Uterus (tissue), 4 donors: ENCODE results near the gene ZNF335. TPM values are rescaled to one million over a fixed set of nuclear protein-coding genes. Genes with fewer than 3 reads are reported as not detected.

Experiments
- DNase-seq, 2 donors: peaks; one replicate each; pipeline ENCODE4 v3.0.0-alpha.2; 2019 to 2020
- H3K27ac ChIP-seq, 2 donors: fragments of 200-600 bp; sonication (generic); 1 replicate in 1 of 2; 2 replicates in 1 of 2; pipeline ENCODE4 v1.5.1; 2016 to 2018
- H3K27me3 ChIP-seq, 2 donors: fragments of 200-600 bp; sonication (generic); one replicate each; pipeline ENCODE4 v1.5.1; 2018 to 2019; ENCODE audit warnings: control low read depth in 1 of 2
- H3K36me3 ChIP-seq, 2 donors: fragments of 200-600 bp; sonication (generic); one replicate each; pipeline ENCODE4 v1.5.1; 2019; ENCODE audit warnings: control low read depth in 1 of 2
- H3K4me1 ChIP-seq, 2 donors: fragments of 200-600 bp; sonication (generic); one replicate each; pipeline ENCODE4 v1.5.1; 2018 to 2019; ENCODE audit warnings: control low read depth in 1 of 2
- H3K4me3 ChIP-seq, 2 donors: fragments of 200-600 bp; sonication (generic); 1 replicate in 1 of 2; 2 replicates in 1 of 2; pipeline ENCODE4 v1.5.1; 2018 to 2019; ENCODE audit warnings: mild to moderate bottlenecking in 1 of 2
- H3K9me3 ChIP-seq, 2 donors: fragments of 200-600 bp; sonication (generic); one replicate each; pipeline ENCODE4 v1.5.1; 2019; ENCODE audit warnings: control low read depth in 1 of 2
- CTCF ChIP-seq, 4 experiments: fragments of 200-600 bp in 2 of 4; fragments of 450-650 bp in 2 of 4; sonication (generic) in 2 of 4; IDR thresholded peaks; one replicate each; pipeline ENCODE4 v1.5.1; 2016 to 2019; ENCODE audit warnings: antibody characterized with exemption in 4 of 4, mild to moderate bottlenecking in 2 of 4, moderate library complexity in 1 of 4
- POLR2A ChIP-seq, 2 donors: fragments of 450-650 bp; IDR thresholded peaks; one replicate each; pipeline ENCODE4 v1.6.1; 2016; ENCODE audit warnings: antibody characterized with exemption in 2 of 2, mild to moderate bottlenecking in 1 of 2, moderate library complexity in 1 of 2
- intact Hi-C: fragments of 100-400 bp; cut with DNase I; formaldehyde crosslinking; loops from one replicate; pipeline ENCODE4 v1.15.1; 2023; ENCODE audit warnings: low total_unique reads
- total RNA-seq, 4 donors: library from RNA; depleted of rRNA in 3 of 4; stranded (reverse); fragments of >200 nt in 3 of 4; gene quantifications; one replicate each; pipeline versions ENCODE4 v1.1.0 to v1.2.4, GENCODE V29; 2014 to 2023
- donor health status: DM: yes; HTN: yes; CAD: no.

ZNF335 gene
- total RNA-seq, 4 donors from 2014 or later, result 14.9 to 40.0 (median 29.0) TPM

DNA sequence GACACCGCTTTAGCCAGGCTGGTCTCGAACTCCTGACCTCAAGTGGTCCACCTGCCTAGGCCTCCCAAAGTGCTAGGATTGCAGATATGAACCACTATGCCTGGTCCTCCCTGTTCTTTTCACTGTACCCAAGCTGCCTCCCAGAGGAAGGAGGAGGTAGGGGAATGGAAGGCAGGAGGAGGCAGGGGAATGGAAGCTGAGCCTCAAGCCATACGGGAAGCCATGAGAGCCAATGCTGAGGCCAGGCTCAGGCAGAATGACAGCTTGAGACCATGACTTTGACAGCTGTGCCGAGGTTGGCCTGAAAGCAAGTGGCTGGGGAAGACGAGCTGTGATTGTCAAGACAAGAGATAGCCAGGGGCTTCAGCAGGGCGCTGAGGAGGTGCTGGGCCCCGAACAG is 13.6 kb upstream of the ZNF335 start:
- Histone ChIP-seq H3K36me3 (no peaks in the 10 kb centered on the region), H3K4me3 (no peak overlapping the region), H3K27ac (no peak overlapping the region), H3K9me3 (no peaks in the 10 kb centered on the region), H3K27me3 (peaks cover 0 to 9% of the 10 kb centered on the region in 2 donors), H3K4me1 (no peaks in the 10 kb centered on the region)
- TF ChIP-seq POLR2A (IDR thresholded peaks at IDR 0.05) (no peak), CTCF (IDR thresholded peaks at IDR 0.05) (no peak)
- intact Hi-C loops, result no loop called here
- DNase-seq, result no peak

DNA sequence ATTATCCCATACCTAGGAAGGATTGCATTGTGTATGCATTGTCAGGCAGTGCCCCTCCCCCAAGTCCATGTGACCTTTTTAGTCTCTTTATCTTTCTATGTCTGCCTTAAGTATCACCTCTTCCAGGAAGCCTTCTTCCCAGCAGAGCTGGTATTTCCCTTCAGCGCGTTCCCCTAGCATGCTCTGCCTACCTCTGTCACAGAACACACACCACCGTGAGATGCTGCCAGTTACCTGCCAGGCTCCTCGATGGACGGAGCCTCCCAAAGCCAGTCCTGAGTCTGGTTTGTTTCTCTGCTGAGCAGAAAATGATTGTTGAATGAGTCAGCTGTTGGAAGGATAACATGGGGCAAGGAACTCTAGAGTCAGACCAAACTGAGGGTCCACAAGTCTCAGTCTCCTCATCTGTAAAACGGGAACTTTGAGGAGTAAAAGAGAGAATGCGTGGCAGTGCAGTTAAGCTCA is 11.3 kb upstream of the ZNF335 start:
- intact Hi-C loops, result no loop called here
- Histone ChIP-seq H3K9me3 (no peaks in the 10 kb centered on the region), H3K4me1 (no peaks in the 10 kb centered on the region), H3K36me3 (no peaks in the 10 kb centered on the region), H3K27ac (no peak overlapping the region), H3K4me3 (no peak overlapping the region), H3K27me3 (peaks cover 0 to 3% of the 10 kb centered on the region in 2 donors)
- no peak for DNase-seq
- TF ChIP-seq POLR2A (IDR thresholded peaks at IDR 0.05) (no peak), CTCF (IDR thresholded peaks at IDR 0.05) (no peak)

DNA sequence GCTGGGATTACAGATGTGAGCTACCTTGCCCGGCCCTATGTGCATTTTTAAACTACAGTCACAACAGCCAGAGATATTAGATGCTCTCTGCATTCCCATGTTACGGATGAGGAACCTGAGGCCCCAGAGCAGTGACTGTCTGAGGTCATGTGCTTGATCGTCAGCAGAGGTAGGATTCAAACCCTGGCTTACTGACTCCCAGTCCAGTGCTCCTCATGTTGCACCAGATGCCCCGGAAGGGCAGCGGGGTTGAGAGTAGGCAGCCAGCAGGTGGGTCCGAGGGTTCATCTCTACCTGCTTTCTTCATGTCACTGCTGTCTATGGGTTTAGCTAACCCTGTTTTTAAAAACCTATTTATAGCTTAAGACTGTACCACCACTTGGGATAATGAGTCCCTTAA is 9.3 kb upstream of the ZNF335 start:
- intact Hi-C loops, result no loop called here
- no peak overlapping the region for H3K27ac ChIP-seq
- TF ChIP-seq POLR2A (IDR thresholded peaks at IDR 0.05) (no peak), CTCF (IDR thresholded peaks at IDR 0.05) (no peak)
- H3K9me3 ChIP-seq, result no peaks in the 10 kb centered on the region
- no peaks in the 10 kb centered on the region for H3K4me1 ChIP-seq
- no peak overlapping the region for H3K4me3 ChIP-seq
- DNase-seq, result no peak
- no peaks in the 10 kb centered on the region for H3K27me3 ChIP-seq
- no peaks in the 10 kb centered on the region for H3K36me3 ChIP-seq

- H3K36me3 ChIP-seq, result no peaks in the 10 kb centered on the region
- intact Hi-C loops, result no loop called here
- no peak for DNase-seq
- no peaks in the 10 kb centered on the region for H3K9me3 ChIP-seq
- no peaks in the 10 kb centered on the region for H3K4me1 ChIP-seq
- H3K4me3 ChIP-seq, result no peak overlapping the region
- TF ChIP-seq CTCF (IDR thresholded peaks at IDR 0.05), result no peak
- TF ChIP-seq POLR2A (IDR thresholded peaks at IDR 0.05), result no peak
- H3K27me3 ChIP-seq, result no peaks in the 10 kb centered on the region
- H3K27ac ChIP-seq, result no peak overlapping the region
These were observed 4.1 kb upstream of the ZNF335 start for GRCh38 chr20:45976086-45976485.

DNA sequence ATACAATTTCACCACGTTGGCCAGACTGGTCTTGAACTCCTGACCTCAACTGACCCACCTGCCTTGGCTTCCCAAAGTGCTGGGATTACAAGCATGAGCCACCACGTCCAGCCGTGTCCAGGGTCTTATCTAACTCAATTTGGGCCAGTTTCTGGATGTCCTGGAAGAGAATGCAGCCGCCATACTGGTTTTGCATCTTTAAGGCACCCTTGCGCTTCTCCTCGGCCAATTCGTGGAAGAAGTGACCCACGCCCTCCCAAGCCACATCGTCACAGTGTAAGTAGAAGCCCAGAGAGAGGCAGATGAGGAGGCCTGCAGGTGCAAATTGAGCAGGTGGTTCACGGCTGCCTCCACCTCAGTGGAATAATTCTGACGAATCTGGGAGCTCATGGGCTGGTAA is 3.7 kb upstream of the ZNF335 start:
- H3K27me3 ChIP-seq, result no peaks in the 10 kb centered on the region
- H3K27ac ChIP-seq, result no peak overlapping the region
- H3K36me3 ChIP-seq, result no peaks in the 10 kb centered on the region
- intact Hi-C loops, result no loop called here
- no peak for TF ChIP-seq CTCF (IDR thresholded peaks at IDR 0.05)
- TF ChIP-seq POLR2A (IDR thresholded peaks at IDR 0.05), result no peak
- no peaks in the 10 kb centered on the region for H3K4me1 ChIP-seq
- H3K4me3 ChIP-seq, result no peak overlapping the region
- H3K9me3 ChIP-seq, result no peaks in the 10 kb centered on the region
- no peak for DNase-seq
